Kidney (tissue), 14 donors: ENCODE data around the gene ASB3. TPM values are rescaled to one million over a fixed set of nuclear protein-coding genes. Genes with fewer than 3 reads are reported as not detected.
"Not testable (repeated sequence)": the region's sequence is repeated elsewhere in the genome, so short reads cannot be mapped to it uniquely, and the experiment has no call there.

Experiments used
- DNase-seq, 5 donors: peaks; one replicate each; pipeline ENCODE4 v3.0.0-alpha.2; 2013 to 2020
- FAIRE-seq: peaks from 2 replicates; lab custom pipeline; 2012; peaks lifted over from hg19 to GRCh38; lab: Jason Lieb, UNC
- H3K27ac ChIP-seq, 2 donors: one replicate each; pipeline ENCODE4 v1.7.0; 2013; ENCODE audit warnings: low read depth in 2 of 2, low read length in 2 of 2, inconsistent platforms in 1 of 2
- H3K27me3 ChIP-seq: one replicate; pipeline ENCODE4 v1.7.1; 2013; ENCODE audit warnings: low read length, inconsistent platforms; ENCODE audit not compliant: control insufficient read depth, insufficient read depth
- H3K36me3 ChIP-seq, 3 donors: one replicate each; pipeline versions ENCODE4 v1.7.0 to v1.7.1; 2013; ENCODE audit warnings: low read length in 3 of 3, control low read depth in 1 of 3, inconsistent platforms in 1 of 3; ENCODE audit not compliant: insufficient read depth in 3 of 3, control insufficient read depth in 2 of 3
- H3K4me1 ChIP-seq, 3 donors: one replicate each; pipeline versions ENCODE4 v1.7.0 to v1.7.1; 2013; ENCODE audit warnings: low read length in 3 of 3, inconsistent platforms in 1 of 3, low read depth in 1 of 3; ENCODE audit not compliant: control insufficient read depth in 2 of 3, insufficient read depth in 2 of 3
- H3K4me3 ChIP-seq, 3 donors: one replicate each; pipeline versions ENCODE4 v1.7.0 to v1.8.1; 2013; ENCODE audit warnings: low read length in 3 of 3, control low read depth in 1 of 3, inconsistent platforms in 1 of 3
- H3K9ac ChIP-seq, 3 donors: one replicate each; pipeline versions ENCODE4 v1.7.0 to v1.7.1; 2013; ENCODE audit warnings: low read length in 3 of 3, control low read depth in 1 of 3, inconsistent platforms in 1 of 3
- H3K9me3 ChIP-seq, 3 donors: one replicate each; pipeline versions ENCODE4 v1.7.0 to v1.7.1; 2013; ENCODE audit warnings: low read length in 3 of 3, control low read depth in 1 of 3, inconsistent platforms in 1 of 3; ENCODE audit not compliant: control insufficient read depth in 2 of 3, insufficient read depth in 1 of 3
- CTCF ChIP-seq: IDR thresholded peaks from 3 replicates; pipeline ENCODE4 v1.5.1; 2012; ENCODE audit warnings: mild to moderate bottlenecking, moderate library complexity, borderline replicate concordance; ENCODE audit not compliant: insufficient read depth; ENCODE audit errors: extremely low read depth
- intact Hi-C: fragments of 100-400 bp; cut with DNase I; formaldehyde crosslinking; loops from one replicate; pipeline ENCODE4 v1.11.1; 2022
- polyA plus RNA-seq: library from polyadenylated mRNA; stranded (reverse); fragments of 350-450 nt; fragmentation: Illumina TruSeq; extraction: RNeasy Lipid Tissue Mini Kit (QIAGEN cat#74804); gene quantifications from one replicate; pipeline ENCODE4 v1.2.3, GENCODE V29; 2014; ENCODE audit warnings: low read depth, low replicate concordance; ENCODE audit not compliant: insufficient read depth
- total RNA-seq: library from RNA; stranded (reverse); fragmentation: NEBNext Ultra II Directional; extraction: Animal tissue kit (Norgen Biotek cat#: 25700); gene quantifications from one replicate; pipeline ENCODE4 v1.2.1, GENCODE V29; 2021
- donor health status: control.
- donor health status: control.
- donor health status: control.
- donor health status: control.
- donor health status: control.
- donor health status: DM: yes; HTN: yes; CAD: no.
- donor health status: Normal renal cell carcinoma (clear cell type).

Gene ASB3
- total and polyA plus RNA-seq, 2 donors from 2014 or later: 8.0 to 20.1 TPM

- no peak overlapping the region for H3K27ac ChIP-seq
- H3K27me3 ChIP-seq: no peaks in the 10 kb centered on the region
- no peaks in the 10 kb centered on the region for H3K4me1 ChIP-seq
- no peaks in the 10 kb centered on the region for H3K9me3 ChIP-seq
- no peak for TF ChIP-seq CTCF
- FAIRE-seq: no peak
- H3K4me3 ChIP-seq: no peak overlapping the region
- intact Hi-C loops: no loop called here
- H3K36me3 ChIP-seq: no peaks in the 10 kb centered on the region
- H3K9ac ChIP-seq: no peak overlapping the region
- no peak for DNase-seq
Observed at GRCh38 chr2:53668624-53669026, 118.1 kb downstream of the ASB3 start.

- H3K4me1 ChIP-seq, H3K27me3 ChIP-seq, H3K9me3 ChIP-seq, DNase-seq, H3K4me3 ChIP-seq, H3K36me3 ChIP-seq, H3K9ac ChIP-seq, FAIRE-seq, intact Hi-C loops, H3K27ac ChIP-seq: not testable (repeated sequence)
Observed at GRCh38 chr2:53667130-53667529, 119.6 kb downstream of the ASB3 start.

GRCh38 chr2:53660886-53661285 lies 125.9 kb downstream of the ASB3 start:
- Histone ChIP-seq H3K9me3 (no peaks in the 10 kb centered on the region), H3K4me3 (no peak overlapping the region), H3K36me3 (no peaks in the 10 kb centered on the region), H3K4me1 (no peaks in the 10 kb centered on the region), H3K9ac (no peak overlapping the region), H3K27ac (no peak overlapping the region), H3K27me3 (no peaks in the 10 kb centered on the region)
- no peak for FAIRE-seq
- TF ChIP-seq CTCF: no peak
- intact Hi-C loops: no loop called here
- DNase-seq: no peak

DNA sequence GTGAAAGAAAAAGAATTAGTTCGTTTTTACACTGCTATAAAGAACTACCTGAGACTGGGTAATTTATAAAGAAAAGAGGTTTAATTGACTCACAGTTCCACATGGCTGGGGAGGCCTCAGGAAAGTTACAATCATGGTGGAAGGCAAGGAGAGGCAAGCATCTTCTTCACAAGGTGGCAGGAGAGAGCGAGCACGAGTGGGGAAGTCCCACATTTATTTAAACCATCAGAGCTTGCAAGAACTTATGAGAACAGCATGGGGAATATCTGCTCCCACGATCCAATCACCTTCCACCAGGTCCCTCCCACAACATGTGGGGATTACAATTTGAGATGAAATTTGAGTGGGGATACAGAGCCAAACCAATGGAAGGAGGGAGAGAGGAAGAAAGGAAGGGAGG lies 128.3 kb downstream of the ASB3 start:
- H3K9me3 ChIP-seq, DNase-seq, H3K9ac ChIP-seq, H3K27me3 ChIP-seq, H3K4me1 ChIP-seq, FAIRE-seq, H3K4me3 ChIP-seq, intact Hi-C loops, H3K27ac ChIP-seq, H3K36me3 ChIP-seq: not testable (repeated sequence)

DNA sequence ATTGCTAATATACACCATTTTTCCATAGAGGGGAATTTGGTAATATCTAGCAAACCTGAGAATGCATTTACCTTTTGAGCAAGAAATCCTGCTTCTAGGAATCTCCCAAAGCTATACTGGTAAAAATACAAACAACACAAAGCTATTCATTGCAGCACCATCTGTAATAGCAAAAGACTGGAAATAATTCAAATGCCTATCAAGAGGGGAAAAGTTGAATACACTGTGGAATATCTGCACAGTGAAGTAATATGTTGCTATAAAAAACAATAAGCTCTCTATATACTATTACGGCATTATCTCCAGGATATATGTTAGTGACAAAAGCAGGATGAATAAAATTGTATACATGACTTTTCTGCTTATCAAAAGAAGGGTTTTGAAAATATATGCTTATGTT lies 131.5 kb downstream of the ASB3 start:
- peak in 1 of 5 donors; percentile 17 for DNase-seq
- H3K9ac ChIP-seq: no peak overlapping the region
- no peak for TF ChIP-seq CTCF
- no peaks in the 10 kb centered on the region for H3K9me3 ChIP-seq
- H3K27ac ChIP-seq: no peak overlapping the region
- intact Hi-C loops: no loop called here
- no peaks in the 10 kb centered on the region for H3K27me3 ChIP-seq
- no peak overlapping the region for H3K4me3 ChIP-seq
- H3K4me1 ChIP-seq: no peaks in the 10 kb centered on the region
- FAIRE-seq: no peak
- no peaks in the 10 kb centered on the region for H3K36me3 ChIP-seq
